GM18907 (cell line): ENCODE data around the gene ICE1.
"Not testable (repeated sequence)": the region's sequence is repeated elsewhere in the genome, so short reads cannot be mapped to it uniquely, and the experiment has no call there.

ENCODE experiments used
- ATAC-seq: cut with Tn5 transposase; IDR thresholded peaks from one replicate; pipeline ENCODE4 v1.9.1; 2021; ENCODE audit warnings: mild to moderate bottlenecking, moderate library complexity; ENCODE audit not compliant: unreplicated experiment

ICE1 gene

GRCh38 chr5:5421961-5422818 lies at the start of gene ICE1:
ICE1 (plus strand) TSS chr5:5422677; CDS start chr5:5422916, 239 bp downstream.
- peak; percentile 86 for ATAC-seq

DNA sequence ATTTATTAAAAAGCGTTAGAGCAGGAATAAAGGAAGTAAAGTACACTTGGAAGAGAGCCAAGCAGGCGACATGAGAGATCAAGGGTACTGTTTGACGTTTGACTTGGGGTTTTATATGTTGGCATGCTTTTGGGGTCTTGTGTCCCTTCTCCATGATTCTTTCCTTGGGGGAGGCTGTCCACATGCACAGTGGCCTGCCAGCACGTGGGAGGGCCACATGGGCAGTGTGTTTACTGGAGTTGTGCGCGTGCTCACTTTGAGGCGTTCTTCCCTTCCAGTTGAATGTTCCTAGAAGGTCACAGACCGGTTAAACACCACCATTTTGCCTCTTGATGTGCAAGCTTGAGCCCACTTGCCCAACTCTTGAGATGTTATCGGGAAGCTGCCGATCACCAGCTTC lies 49.5 kb upstream of the ICE1 start:
- ATAC-seq, result no peak

DNA sequence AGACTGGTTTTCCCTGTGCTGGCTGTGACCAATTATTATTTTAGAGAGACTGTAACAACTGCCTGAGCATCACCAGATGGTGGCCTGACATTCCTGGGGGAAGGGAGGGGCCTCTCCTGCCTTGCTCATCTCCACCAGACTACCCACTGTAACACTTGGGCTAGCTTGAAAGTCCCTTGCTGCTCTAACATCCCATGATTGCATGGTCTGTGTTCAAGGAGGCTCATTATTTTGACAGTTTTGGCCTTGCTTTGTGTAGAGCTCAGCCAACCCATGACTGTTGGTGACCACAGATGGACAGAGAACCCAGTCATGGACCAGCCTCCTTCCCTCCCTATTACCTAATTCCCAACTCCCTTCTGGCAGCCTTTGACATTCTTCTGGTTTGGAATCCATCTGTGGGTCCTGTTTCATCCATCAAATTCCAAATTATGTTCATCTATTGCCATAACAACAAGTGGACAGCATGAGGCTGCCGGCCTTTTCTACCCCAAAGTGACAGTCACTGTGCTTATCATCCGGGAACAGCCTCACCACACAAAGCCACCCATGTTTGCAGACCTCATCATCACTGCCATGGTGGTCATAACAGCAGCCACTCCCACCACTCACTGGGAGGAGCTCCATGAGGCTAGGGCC lies 49.0 kb upstream of the ICE1 start:
- ATAC-seq, result no peak

DNA sequence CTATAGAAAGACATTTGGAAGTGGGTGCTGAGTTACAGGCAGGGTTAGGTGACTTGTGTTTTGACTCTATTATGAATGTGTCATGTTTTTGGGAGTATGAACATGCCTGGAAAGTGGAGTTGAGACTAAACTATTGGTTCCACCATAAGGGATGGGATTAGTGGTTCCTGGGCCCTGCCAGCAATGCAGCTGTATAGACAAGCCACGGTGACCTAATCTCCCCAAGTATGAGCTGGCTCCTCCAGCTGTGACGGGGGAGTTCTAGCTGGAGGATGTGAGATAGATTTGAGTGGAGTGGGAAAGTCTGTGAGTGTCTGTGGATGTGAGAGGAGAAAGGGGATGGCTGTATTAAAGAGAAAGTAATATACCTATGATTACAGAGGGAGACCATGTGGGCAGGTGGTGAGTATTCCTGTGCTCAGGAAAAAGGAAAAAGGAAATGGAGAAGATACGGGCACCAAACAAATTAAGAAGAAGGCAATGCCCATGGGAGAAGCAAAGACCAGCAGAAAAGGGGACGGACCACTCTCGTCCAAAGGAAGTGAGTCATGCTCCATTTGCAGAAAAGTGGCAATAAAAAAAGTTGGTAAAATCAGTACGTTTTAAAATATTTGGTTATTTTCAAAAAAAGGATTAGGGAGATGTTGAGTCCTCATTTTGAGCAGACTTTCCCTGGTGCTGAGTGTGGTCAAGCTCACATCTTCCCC lies 48.3 kb upstream of the ICE1 start:
- ATAC-seq, result no peak

DNA sequence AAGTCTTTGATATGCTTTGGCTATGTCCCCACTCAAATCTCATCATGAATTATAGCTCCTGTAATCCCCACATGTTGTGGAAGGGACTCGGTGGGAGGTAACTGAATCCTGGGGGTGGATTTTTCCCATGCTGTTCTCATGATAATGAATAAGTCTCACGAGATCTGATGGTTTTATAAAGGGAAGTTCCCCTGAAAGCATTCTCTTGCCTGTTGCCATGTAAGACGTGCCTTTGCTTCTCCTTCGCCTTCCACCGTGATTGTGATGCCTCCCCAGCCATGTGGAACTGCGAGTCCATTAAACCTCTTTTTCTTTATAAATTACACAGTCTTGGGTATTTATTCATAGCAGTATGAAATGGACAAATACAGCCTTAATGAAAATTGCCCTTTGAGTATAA lies 44.7 kb upstream of the ICE1 start:
- no peak for ATAC-seq

- ATAC-seq, result no peak
Observed at GRCh38 chr5:5378531-5378930, 43.9 kb upstream of the ICE1 start.

GRCh38 chr5:5380298-5380697 lies 42.2 kb upstream of the ICE1 start:
- no peak for ATAC-seq

DNA sequence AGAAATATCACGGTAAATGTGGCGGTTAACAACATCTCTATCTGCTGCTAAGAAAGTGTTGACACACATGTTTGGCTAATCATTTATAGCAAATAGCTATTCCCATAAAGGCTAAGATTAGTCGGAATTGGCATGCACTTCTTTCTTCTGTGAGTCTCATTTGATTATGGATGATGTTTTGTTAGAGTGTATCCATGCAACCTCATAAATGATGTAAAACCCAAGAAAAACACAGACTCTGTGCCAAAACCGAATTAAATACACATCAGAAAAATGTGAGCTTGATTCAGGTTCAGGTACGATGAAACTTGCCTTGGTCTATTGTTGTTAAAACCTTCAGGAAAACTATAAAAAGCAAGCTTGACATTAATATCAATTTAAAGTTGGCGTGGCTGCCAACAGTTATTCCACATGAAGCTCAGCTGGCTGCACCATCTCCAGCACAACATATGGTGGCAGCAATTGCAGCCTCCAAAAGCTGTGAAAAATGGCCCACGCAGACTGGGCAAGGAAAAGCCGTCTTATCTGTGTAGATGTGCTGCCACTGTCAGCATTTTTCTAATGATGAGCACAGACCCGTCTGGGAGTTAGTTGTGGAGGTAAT lies 41.1 kb upstream of the ICE1 start:
- no peak for ATAC-seq

- ATAC-seq, result no peak
Observed at GRCh38 chr5:5383461-5383860, 39.0 kb upstream of the ICE1 start.

GRCh38 chr5:5384660-5385330 lies 37.7 kb upstream of the ICE1 start:
- no peak for ATAC-seq

- no peak for ATAC-seq
Observed at GRCh38 chr5:5385331-5385662, 37.2 kb upstream of the ICE1 start.

DNA sequence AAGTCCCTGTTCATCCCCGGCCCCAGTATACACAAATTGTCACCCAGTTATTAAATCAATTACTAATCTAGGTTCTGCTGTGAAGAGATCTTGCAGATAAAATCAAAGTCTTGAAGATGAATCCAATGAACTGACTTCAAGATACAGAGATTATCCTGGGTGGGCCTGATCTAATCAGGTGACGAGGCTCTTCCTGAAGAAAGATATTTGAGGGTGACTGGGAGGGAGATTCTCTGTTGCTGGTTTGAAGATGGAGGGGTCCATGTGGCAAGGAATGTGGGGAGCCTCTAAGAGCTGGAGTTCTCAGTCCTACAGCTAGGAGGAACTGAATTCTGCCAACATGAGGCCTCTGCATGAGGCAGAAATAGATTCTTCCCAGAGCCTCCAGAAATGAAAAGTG lies 36.1 kb upstream of the ICE1 start:
- ATAC-seq, result no peak

DNA sequence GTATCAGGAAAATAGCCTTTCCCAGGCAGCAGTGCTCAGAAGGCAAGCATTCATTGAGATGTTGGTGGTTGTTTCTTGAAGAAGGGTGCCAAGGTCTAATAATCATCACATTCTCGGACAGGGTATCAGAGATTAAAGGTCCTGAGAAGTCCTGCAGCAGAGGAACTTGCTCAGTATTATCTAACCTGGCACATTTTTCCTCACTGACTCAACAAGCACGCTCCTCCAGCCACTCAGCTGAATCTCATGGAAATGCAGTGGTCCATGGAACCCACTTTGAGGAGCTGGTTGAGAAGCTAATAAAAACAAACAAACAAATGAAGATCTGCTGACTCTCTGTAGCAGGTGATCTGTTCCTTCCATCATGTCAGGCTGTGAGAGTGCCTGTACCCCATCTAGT lies 35.3 kb upstream of the ICE1 start:
- no peak for ATAC-seq

DNA sequence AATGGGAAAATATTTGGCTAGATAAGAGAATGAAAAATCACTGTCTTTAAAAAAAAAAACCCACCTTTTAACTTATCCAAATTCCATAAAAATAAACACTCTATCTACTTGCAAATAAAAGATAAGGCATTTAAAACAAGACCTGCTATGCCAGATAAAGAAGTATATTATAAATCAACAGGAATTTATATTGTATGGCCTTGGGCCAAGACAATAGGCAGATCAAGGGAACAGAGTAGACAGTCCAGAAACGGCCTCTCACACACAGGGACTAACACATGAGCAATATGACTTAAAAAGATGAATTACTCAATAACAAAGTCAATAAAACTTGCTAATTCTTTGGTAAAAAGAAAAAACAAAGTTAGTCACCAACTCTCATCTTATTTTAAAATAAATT lies 34.7 kb upstream of the ICE1 start:
- ATAC-seq, result no peak

GRCh38 chr5:5390121-5390869 lies 32.2 kb upstream of the ICE1 start:
- ATAC-seq, result not testable (repeated sequence)

- not testable (repeated sequence) for ATAC-seq
Observed at GRCh38 chr5:5392504-5392903, 30.0 kb upstream of the ICE1 start.

- not testable (repeated sequence) for ATAC-seq
Observed at GRCh38 chr5:5394384-5394986, 28.0 kb upstream of the ICE1 start.

GRCh38 chr5:5395093-5395492 lies 27.4 kb upstream of the ICE1 start:
- not testable (repeated sequence) for ATAC-seq

DNA sequence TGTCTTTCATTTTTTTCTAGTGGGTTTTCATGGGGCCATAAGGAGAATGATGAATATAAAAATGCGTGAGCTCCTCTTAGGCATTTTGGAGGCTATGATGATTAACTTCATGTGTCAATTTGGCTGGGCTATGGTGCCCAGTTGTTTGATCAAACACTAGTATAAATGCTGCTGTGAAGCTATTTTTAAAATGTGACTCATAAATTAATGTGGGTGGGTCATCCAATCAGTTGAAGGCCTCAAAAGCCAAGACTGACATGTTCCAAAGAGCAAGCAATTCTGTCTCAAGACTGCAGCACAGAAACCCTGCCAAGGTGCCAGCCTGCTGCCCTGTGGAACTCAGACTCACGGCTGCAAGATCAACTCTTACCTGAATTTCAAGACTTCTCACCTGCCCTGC lies 24.4 kb upstream of the ICE1 start:
- no peak for ATAC-seq

GRCh38 chr5:5401095-5401494 lies 21.4 kb upstream of the ICE1 start:
- no peak for ATAC-seq
